Activated gamma-delta T cell treated with anti-CD3 and anti-CD28 coated beads, Interleukin-2, amount 50 U/mL, for 16 hours (primary cell): Measurements from ENCODE around the gene PHACTR1.
"Not testable (repeated sequence)": the region's sequence is repeated elsewhere in the genome, so short reads cannot be mapped to it uniquely, and the experiment has no call there.

Experiments used
- DNase-seq: peaks from one replicate; pipeline ENCODE4 v3.0.0-alpha.2; 2020; ENCODE audit warnings: low read depth

Gene PHACTR1

DNA sequence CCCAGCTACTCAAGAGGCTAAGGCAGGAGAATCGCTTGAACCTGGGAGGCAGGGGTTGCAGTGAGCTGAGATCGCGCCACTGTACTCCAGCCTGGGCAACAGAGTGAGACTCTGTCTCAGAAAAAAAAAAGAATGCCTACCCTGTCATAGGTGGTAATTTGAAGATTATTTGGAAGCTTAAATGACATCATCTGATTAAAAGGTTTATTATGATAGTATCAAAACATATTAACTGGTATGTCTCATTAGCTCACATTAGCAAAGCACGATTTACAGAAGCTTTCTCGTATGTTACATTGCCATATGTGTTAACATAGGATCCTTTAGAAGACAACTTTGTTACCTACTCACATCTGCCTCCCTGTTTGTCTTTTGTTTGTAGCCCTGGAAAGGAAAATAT, 443.3 kb downstream of the PHACTR1 start:
- not testable (repeated sequence) for DNase-seq

DNA sequence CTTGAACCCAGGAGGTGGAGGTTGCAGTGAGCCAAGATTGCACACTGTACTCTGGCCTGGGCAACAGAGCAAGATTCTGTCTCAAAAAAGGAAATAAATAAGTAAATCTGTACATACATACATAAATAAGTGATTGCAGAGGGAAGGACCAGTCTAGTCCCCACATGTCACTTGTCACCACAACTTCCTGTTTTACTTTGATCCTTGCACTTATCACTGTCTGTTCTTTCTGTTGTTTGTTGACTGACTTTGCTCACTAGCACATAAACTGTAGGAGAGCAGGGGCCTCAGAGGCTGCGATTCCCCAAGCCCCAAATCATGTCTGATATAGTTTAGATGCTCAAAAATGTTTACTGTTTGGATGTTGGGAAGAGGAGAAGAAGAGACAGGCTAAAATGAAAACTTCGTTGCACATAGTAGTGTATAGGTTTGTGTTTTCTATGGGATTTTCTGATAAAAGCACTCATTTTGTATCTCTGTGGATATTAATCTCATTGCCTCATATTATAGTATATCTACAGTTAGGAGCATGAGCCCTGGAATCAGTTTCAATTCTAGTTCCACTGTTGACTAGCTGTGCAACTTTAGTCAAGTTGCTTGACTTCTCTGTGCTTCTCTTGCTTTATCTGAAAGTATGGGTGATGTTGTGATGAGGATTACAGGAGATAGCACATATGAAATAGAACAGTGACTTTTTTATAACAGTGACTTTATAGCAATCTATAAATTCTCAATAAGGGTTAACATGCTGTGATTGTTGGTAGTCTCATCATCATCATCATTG, 446.8 kb downstream of the PHACTR1 start:
- DNase-seq, result no peak

DNA sequence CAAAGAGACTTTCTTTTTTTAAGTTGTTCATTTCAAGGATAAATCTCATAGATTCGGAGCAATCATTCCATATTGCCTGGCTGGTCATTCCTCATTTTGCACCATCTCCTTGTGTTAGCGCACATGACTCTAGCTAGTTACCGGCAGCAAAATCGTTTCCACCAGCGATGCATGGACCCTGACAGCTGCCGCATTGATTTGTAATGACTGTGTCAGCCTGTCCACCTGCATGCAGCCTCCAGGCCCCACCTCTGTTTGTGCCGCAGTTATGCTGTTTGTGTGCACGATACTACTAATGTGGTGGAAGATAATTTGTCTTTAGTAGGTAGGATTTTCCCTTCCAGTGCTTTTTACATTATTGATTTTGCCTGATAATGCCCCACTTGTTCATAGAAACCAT, 447.7 kb downstream of the PHACTR1 start:
- DNase-seq, result no peak

DNA sequence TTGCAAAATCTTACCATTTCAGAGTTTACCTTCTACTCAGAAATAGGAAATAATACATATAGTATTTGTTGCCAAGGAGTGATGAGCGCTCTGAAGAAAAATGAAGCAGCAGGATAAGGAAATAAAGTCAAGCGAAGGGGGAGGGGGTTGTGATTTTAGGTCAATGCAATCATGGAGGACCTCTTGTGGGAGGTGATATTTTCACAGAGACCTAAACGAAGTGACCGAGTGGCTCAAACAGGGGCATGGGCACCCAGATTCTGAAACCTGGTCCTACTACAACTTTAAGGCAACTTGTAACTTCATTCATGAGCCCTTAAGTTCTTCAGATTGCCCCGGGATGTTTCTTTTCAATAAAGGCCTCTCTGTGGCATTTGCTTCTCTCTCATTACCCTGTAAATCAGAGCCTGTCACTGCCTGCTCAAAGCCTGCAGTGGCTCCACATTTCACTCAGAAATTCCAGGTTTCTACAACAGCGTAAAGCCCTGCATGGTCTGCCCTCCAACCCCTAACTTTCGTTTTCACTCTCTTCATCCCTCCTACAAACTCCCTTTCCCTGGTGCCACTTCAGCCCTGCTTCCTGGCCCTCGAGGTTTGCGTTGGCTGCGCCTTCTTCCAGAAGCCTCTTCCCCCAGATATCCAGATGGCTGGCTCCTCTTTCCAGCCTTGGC, 449.1 kb downstream of the PHACTR1 start:
- DNase-seq, result no peak

DNA sequence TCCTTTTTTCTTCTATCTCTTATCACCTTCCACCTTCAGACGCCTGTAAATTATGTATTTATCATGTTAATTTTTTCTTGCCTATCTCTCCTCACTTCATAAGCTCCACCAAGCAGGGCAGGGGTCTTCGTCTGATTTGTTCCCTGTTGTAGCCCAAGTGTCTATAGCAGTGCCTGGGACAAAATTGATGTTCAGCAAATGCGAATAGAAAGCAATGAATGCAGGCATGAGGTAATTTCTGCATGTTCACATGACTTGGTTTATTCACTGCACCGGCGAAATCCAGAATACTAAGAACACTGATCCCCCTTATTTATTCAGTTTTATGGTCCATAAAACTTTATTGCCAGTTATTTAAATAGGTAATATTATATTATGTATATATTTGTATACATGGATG, 449.7 kb downstream of the PHACTR1 start:
- DNase-seq, result no peak

DNA sequence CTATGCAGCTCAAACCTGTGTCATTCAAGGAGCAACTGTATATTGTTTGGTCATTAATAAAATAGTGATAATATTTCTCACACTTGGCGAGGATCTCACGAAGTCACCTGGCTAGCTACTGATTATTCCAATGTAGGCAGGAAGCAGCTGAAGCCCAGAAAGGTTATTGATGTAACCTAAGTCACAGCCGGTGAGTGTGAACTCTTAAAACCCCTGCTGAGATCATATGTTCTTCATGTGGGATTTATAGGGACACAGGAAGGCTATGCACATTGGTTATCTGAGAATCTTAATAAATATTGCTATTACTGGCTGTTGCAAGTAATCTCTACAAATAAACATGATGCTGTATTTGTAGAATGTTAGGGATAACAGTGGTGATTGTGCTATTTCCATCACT, 450.3 kb downstream of the PHACTR1 start:
- no peak for DNase-seq

DNA sequence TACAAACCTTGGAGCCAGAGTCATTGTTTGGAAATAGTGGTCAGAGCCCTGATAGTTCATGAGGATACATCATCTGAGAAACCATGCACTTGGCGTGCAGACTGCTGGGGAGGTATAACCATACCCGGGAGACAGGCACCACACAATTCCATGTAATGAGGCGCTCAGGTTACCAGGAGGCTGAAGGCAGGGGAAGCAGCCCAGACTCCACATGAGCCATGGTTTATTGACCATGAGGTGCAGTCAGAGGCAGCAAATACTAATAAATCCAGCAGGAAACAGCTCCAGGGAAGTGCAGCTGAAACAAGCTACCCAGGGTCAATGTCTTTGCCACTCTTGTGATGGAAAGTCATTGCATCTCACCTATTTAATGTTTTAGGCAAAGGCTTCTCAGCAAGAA, 455.7 kb downstream of the PHACTR1 start:
- DNase-seq, result no peak

DNA sequence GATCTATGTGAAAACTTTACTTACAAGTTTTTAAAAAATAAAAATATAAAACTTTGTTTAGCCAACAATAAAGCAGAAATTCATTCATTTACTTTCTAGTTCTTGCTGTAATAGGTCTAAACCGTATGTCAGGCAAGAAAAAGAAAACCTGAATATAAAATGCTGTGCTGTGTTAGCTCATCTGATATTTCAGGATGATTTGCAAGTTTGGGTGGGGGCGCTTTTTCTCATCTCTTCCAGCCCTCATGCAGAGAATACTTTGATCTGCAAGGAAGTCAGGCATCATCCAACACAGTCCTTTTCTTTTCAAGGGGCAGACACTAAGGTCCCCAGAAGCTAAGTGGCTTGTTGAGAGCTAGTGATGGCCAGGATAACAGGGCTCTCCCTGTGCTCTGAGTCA, 458.5 kb downstream of the PHACTR1 start:
- DNase-seq, result no peak

DNA sequence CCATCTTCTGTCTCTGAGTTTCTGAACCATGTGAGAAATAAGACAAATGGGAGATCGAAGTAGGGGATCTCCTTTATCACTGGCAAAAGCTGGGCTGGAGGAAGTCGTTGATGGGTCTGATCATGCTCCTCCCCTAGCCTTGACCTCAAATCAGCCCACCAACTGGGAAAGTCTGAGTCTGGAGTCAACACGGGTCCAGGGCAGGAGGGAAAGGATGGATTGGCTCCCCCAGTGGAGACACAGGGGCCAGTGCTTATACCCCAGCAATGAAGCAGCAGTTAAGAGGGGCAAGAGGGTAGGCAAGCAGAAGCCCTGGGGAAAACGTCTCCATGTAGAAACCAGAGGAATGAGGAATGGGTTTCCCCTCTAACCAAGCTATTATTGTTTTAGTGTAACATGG, 459.2 kb downstream of the PHACTR1 start:
- no peak for DNase-seq

DNA sequence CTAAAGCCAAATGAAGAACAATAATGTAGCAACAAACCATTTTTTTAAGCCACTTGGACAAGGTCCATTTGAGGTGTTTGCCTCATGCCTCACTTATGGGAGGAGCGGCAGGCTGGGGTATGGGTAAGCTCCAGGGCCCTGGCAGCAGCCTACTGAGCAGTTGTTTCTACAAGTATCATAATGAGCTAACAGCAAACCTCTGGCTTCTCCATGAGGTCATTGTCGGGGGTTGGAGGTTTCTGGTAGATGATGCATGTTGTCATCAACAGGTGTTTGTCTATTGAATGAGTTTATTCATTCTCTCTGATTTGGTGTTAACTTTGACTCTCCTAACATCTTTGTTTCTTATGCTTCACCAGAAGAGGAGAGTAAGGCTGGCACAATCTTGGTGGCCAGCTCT, 461.1 kb downstream of the PHACTR1 start:
- DNase-seq, result no peak

DNA sequence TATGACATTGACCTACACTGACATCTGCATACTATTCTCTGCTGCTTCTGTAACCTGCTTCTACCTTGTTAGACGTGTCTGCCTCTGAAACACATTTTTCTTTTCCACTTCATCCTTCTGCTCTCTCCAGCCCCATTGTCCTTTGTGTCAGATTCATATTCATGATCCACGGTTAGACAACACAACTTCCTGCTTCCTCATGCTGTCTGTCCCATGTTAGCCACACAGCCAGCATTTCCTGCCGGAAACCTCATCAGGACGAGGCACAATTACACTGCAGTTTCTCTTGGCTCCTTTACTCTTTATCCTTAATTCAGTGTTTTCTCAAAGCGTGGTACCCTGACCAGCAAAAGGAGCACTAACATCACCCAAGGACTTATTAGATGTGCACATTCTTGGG, 461.5 kb downstream of the PHACTR1 start:
- no peak for DNase-seq

DNA sequence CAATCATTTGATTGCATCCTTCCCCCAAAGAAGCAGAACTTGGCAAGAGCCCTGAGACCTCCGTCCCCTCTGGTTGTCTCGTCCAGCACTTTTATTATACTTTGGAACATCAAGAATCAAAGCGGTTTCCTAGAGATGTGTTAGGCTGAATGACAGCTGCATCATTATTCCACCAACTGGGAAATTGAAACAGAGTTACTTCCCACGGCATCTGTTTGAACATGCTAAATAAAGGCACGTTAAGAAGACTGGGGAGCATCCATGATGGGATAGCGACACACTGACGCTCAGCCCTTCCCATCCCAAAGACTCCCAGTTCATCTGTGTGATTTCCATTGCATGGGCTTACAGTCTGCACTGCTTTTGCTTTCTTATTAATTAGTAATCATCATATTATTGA, 464.0 kb downstream of the PHACTR1 start:
- no peak for DNase-seq

DNA sequence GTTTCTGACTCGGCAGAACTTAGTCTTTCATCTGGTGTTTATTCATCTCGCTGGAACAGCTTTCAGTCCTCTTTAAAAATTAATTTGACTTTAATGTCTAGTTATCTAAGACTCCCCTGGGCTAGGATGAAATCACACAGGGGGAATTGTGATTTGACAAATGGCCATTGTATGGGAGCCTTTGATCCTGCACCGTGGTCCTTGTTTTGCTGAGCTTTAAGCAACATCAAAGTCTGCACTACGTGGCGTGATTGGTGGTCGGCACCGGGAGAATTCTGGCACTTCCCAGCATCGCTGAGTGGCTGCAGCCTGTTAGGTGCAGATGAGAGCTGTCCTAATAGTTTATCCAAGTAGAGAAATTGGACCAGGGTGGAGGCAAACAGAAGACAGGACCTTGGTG, 464.8 kb downstream of the PHACTR1 start:
- no peak for DNase-seq

DNA sequence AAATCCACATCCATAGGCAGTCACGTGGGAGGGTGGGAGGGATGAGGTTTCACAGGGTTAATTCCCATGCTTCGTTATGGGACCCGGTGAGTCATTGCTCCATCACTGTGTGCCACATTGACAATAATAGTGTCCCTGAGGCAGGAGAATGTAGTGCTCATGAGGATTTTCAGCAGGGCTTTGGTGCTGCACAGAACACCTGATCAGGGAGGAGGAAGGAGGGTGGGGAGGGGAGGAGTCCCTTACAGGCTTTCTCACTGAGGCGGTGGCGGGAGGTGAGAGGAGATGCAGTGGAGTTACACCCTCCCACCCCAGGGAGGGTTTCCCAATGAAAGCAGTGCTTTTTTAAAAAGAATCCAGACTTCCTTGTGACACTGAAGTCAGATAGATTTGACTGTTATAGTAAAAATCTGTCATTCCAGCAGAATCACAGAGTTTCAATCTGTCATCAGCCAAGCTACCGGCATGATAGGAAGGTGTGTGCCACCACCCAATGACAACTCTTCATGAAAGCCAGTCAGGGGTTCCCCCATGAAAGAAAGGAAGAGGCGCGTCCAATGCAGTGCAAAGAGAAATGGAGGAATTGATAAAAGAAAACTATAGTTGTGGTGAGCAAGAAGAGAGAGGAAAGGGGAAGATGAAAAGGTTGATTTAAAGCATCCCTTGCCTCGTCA, 467.0 kb downstream of the PHACTR1 start:
- DNase-seq, result no peak

DNA sequence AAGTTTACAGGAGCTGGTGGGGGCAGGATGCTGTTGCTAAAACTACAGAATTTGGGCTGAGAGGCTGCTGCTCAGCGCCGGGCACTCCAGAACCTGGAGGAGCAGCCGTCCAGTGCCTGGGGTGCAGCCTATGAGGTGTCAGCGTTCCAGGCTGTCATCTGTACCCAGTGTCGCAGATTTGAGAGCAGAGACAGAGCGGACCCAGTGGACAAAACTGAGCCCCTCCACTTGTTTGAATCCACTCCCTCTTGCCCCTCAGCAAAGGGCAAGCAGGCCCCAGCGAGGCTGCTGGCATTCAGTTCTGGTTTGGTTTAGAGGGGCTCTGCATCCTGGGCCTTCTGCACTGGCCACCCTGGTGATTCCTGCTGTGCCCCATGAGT, 467.5 kb downstream of the PHACTR1 start:
- DNase-seq, result no peak

DNA sequence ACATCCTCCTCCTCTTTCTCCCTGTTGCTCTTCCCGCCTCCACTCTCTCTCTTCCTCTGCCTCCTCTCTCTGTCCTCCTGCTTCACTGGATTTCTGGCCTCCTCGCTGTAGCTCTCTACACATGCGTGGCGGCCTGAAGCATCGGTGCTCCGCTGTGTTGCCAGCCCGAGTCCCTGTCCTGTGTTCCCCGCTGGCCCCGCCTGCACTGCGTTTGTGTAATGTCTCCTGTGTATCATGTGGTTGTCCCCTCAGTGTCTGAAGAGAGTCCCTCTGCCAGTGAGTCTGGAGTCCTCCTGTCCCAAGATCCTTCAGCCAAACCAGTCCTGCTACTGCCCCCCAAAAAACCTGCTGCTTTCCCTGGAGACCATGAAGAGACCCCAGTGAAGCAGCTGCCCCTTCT, 468.0 kb downstream of the PHACTR1 start:
- DNase-seq, result no peak

DNA sequence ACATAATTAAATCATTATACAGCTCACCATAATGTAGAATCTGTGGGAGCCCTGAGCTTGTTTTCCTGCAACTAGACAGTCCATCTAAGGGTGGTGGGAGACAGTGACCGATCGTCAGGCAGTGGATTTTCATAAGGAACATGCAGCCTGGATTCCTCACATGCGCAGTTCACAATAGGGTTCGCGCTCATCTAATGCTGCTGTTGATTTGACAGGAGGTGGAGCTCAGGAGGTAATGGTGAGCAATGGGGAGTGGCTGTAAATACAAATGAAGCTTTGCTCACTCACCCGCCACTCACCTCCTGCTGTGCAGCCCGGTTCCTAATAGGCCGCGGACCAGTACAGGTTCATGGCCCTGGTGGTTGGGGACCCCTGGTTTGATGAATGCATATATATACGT, 470.3 kb downstream of the PHACTR1 start:
- DNase-seq, result no peak

DNA sequence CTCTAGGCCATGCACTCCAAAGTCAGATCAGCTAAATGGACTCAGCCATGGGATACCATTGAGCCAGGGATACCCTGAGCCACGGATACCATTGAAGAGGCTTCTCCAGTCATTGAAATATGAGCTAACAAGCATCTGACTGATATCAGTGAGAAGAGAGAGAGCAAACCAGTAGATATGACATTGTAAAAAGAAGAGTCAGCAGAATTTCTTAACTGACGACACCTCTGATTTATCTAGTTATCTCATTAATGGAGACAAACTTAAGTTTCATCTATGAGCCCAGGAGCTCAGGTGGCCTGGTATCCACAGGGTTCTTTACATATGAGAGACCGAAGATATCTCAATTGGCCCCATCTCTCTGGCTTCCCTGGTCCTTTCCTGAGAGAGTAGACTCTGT, 471.1 kb downstream of the PHACTR1 start:
- DNase-seq, result no peak

DNA sequence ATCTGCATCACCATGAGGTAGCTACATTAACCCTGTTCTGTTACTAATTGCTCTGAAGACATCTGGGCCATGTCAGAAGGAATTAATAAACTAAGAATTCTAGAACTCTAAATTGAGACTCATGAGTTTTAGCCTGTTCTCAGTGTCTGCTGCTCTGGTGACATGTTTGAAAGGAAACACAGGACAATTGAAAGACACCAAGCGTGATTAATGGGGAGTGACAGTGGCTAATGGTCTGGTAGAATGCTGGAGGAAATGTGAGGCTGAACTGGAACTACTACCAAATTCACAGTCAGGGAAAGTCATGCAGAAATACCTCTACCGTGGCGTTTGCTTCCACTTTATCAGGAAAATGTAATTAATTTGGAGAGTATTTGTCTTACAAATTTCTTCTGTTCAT, 471.7 kb downstream of the PHACTR1 start:
- no peak for DNase-seq

DNA sequence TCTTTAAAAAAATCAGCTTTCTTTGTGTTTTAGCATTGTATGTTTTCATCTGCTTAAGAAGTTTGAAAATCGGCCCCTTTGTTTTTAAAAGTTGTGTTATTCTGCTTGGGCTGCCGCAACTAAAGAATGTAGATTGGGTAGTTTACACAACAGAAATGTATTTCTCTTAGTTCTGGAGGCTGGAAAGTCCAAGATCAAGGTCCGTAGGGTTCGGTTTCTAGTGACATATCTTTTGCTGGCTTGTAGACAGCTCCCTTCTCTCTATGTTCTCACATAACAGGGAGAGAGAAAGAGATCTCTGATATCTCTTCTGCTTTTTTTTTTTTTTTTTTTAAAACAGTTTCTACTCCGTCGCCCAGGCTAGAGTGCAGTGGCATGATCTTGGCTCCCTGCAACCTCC, 473.1 kb downstream of the PHACTR1 start:
- no peak for DNase-seq

DNA sequence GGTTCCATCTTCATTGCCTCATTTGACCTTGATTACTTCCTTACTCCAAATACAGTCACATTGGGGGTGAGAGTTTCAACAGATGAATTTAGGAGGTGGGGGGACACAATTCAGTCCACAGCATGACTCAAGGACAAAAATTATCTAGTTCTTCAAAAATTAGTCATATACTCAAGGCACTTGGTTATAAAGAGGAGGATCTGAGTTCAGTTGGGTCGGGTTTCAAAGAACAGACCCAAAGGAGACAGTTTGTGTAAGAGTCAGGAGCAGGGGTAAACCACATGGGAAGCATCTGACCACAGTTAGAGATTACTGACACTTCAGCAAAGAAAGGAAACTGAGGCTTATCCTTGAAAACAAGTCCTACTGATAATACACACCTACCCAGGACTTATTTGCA, 473.8 kb downstream of the PHACTR1 start:
- no peak for DNase-seq

DNA sequence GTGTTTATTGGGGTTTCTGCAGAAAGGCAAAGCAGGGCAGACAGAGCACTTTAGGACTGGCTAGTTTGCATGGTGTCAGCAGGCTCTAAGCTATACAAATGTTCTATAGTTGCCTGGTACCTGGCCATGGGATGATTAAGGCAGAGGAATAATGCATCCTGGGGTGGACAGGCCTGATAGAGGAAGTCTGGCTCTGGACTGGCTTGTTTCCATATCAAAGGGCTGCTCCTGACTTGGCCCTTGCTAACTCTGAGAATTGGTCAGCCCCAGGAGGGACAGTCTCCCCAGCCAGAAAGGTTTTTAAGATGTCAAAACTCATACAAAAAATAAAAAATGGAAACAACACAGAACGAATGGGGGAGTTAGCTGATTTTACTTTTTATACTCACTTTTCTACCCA, 474.9 kb downstream of the PHACTR1 start:
- no peak for DNase-seq

DNA sequence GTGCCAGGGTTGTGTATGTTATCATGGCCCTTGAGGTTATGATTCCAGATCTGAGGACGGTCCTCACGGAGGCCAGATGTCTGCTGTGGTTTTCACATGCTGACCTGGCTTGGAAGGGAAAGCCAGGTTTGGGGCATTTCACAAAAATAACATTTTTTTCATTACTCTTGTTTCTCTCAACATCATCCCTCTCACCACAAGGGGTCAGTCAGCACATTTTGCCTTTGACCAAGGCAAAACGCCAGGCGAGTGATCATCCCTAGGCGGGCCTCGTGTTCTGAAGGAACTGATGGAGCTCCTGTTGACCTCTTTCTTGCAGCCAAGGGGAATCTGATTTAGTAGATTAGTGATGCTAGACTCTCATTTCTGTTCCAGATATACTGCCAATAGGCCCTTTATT, 478.3 kb downstream of the PHACTR1 start:
- DNase-seq, result no peak

DNA sequence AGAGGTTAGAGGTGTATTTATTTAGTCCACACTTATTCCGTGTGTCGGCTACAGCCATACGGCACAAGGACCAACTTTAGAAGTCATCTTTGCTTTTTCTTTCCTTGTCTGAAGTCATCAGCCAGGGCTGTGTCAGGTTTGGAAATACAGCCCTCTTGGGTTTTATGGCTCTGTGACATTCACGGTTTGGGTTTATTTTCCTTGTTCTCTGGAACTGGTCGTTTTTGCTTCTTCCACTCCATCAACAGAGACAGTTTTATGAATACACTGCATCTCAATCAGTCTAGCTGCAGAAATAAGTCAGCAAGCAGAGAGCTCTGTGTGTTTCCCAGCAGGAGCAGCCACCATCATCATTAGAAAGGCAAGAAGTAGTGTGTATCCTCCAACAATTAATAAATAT, 479.2 kb downstream of the PHACTR1 start:
- DNase-seq, result no peak
